Stimulated activated naive CD8-positive, alpha-beta T cell treated with anti-CD3 and anti-CD28 coated beads, Interleukin-15, amount 100 ng/mL, for 72 hours (primary cell): ENCODE data around the gene HACD3.
"Not testable (repeated sequence)": the region's sequence is repeated elsewhere in the genome, so short reads cannot be mapped to it uniquely, and the experiment has no call there.

Source experiments
- ATAC-seq: fragments of 150-1000 bp; cut with Tn5 transposase; 2 replicates; pipeline ENCODE4 v1.10.0; 2021; ENCODE audit warnings: mild to moderate bottlenecking, moderate library complexity
- DNase-seq, 2 donors: peaks; one replicate each; pipeline ENCODE4 v3.0.0; 2021 to 2022
- H3K27ac Mint-ChIP-seq, 2 donors: one replicate each; pipeline ENCODE4 v1.8.0; 2022; ENCODE audit warnings: mild to moderate bottlenecking in 2 of 2, mixed read lengths in 2 of 2, moderate library complexity in 2 of 2
- H3K27me3 Mint-ChIP-seq: one replicate; pipeline ENCODE4 v1.8.0; 2022; ENCODE audit warnings: mixed read lengths
- H3K4me1 Mint-ChIP-seq: one replicate; pipeline ENCODE4 v1.8.0; 2022; ENCODE audit warnings: mild to moderate bottlenecking, mixed read lengths
- H3K4me3 Mint-ChIP-seq, 2 donors: one replicate each; pipeline ENCODE4 v1.8.0; 2022; ENCODE audit warnings: mild to moderate bottlenecking in 2 of 2, mixed read lengths in 2 of 2, moderate library complexity in 1 of 2
- H3K9me3 Mint-ChIP-seq, 2 donors: one replicate each; pipeline ENCODE4 v1.8.0; 2022; ENCODE audit warnings: mixed read lengths in 2 of 2

Gene HACD3

GRCh38 chr15:65610871-65611718 is 80.8 kb downstream of the HACD3 start, which contains the start of gene INTS14:
INTS14 (minus strand) TSS chr15:65611131; CDS start chr15:65607380, 3,751 bp downstream.
- ATAC-seq, result peak; percentile 99
- Mint-ChIP-seq H3K9me3 (no peaks in the 10 kb centered on the region), H3K27ac (peak within 1 kb of the TSS; percentile 99)

GRCh38 chr15:65611888-65612615 is 81.8 kb downstream of the HACD3 start:
- no peak for ATAC-seq
- H3K27me3 Mint-ChIP-seq, result no peaks in the 10 kb centered on the region
- H3K4me3 Mint-ChIP-seq, result peak overlapping the region; percentile 94 to 98
- H3K4me1 Mint-ChIP-seq, result peaks cover 51% of the 10 kb centered on the region
- H3K27ac Mint-ChIP-seq, result peak overlapping the region; percentile 99
- no peaks in the 10 kb centered on the region for H3K9me3 Mint-ChIP-seq
- DNase-seq, result peak in 1 of 2 donors; percentile 15

More at GRCh38 chr15:65610871-65611718, 80.8 kb downstream of the HACD3 start, which contains the start of gene INTS14:
- Mint-ChIP-seq H3K4me1 (peaks cover 51% of the 10 kb centered on the region), H3K4me3 (peak within 1 kb of the TSS; percentile 94 to 98), H3K27me3 (no peaks in the 10 kb centered on the region)
- peak; percentile 93 to 95 for DNase-seq

- peaks cover 50% of the 10 kb centered on the region for H3K4me1 Mint-ChIP-seq
- ATAC-seq, result peak; percentile 36
- peak in 1 of 2 donors; percentile 20 for DNase-seq
- H3K9me3 Mint-ChIP-seq, result no peaks in the 10 kb centered on the region
- H3K4me3 Mint-ChIP-seq, result peak overlapping the region in 1 of 2 donors; percentile 98
- peak overlapping the region in 1 of 2 donors; percentile 74 for H3K27ac Mint-ChIP-seq
- no peaks in the 10 kb centered on the region for H3K27me3 Mint-ChIP-seq
These were observed 82.3 kb downstream of the HACD3 start for GRCh38 chr15:65612616-65612946.

- H3K4me3 Mint-ChIP-seq, result no peak overlapping the region
- no peaks in the 10 kb centered on the region for H3K27me3 Mint-ChIP-seq
- H3K9me3 Mint-ChIP-seq, result no peaks in the 10 kb centered on the region
These were observed 82.9 kb downstream of the HACD3 start for GRCh38 chr15:65612949-65613744.

GRCh38 chr15:65615887-65616286 is 85.6 kb downstream of the HACD3 start:
- not testable (repeated sequence) for H3K27me3 Mint-ChIP-seq, ATAC-seq, H3K9me3 Mint-ChIP-seq, H3K4me3 Mint-ChIP-seq, H3K27ac Mint-ChIP-seq, DNase-seq
- H3K4me1 Mint-ChIP-seq, result peaks cover 30% of the 10 kb centered on the region

More at GRCh38 chr15:65612949-65613744, 82.9 kb downstream of the HACD3 start:
- ATAC-seq (no peak), DNase-seq (no peak)
- Mint-ChIP-seq H3K4me1 (peaks cover 45% of the 10 kb centered on the region), H3K27ac (no peak overlapping the region)

GRCh38 chr15:65618560-65619109 is 88.4 kb downstream of the HACD3 start:
- H3K27me3 Mint-ChIP-seq, result no peaks in the 10 kb centered on the region
- H3K9me3 Mint-ChIP-seq, result no peaks in the 10 kb centered on the region
- DNase-seq (no peak), ATAC-seq (no peak)
- no peak overlapping the region for H3K4me3 Mint-ChIP-seq
- H3K4me1 Mint-ChIP-seq, result peaks cover 4% of the 10 kb centered on the region
- H3K27ac Mint-ChIP-seq, result peak overlapping the region in 1 of 2 donors; percentile 21

- Mint-ChIP-seq H3K27ac (no peak overlapping the region), H3K9me3 (no peaks in the 10 kb centered on the region), H3K4me1 (no peaks in the 10 kb centered on the region), H3K27me3 (no peaks in the 10 kb centered on the region), H3K4me3 (no peak overlapping the region)
- no peak for DNase-seq
- ATAC-seq, result no peak
These were observed 89.5 kb downstream of the HACD3 start for GRCh38 chr15:65619626-65620290.

GRCh38 chr15:65620833-65621232 is 90.6 kb downstream of the HACD3 start:
- ATAC-seq, result no peak
- no peaks in the 10 kb centered on the region for H3K4me1 Mint-ChIP-seq
- H3K4me3 Mint-ChIP-seq, result no peak overlapping the region
- no peaks in the 10 kb centered on the region for H3K9me3 Mint-ChIP-seq
- H3K27me3 Mint-ChIP-seq, result no peaks in the 10 kb centered on the region
- H3K27ac Mint-ChIP-seq, result no peak overlapping the region
- DNase-seq, result no peak

GRCh38 chr15:65621638-65622037 is 91.4 kb downstream of the HACD3 start, which contains the start of gene SLC24A1:
SLC24A1 (plus strand) TSS chr15:65621938; CDS start chr15:65624081, 2,143 bp downstream.
- Mint-ChIP-seq H3K27me3 (no peaks in the 10 kb centered on the region), H3K9me3 (no peaks in the 10 kb centered on the region), H3K27ac (no peak within 1 kb of the TSS), H3K4me3 (no peak within 1 kb of the TSS), H3K4me1 (no peaks in the 10 kb centered on the region)
- no peak for DNase-seq
- ATAC-seq, result no peak

GRCh38 chr15:65623103-65623502 is 92.8 kb downstream of the HACD3 start:
- H3K27me3 Mint-ChIP-seq, result no peaks in the 10 kb centered on the region
- DNase-seq, result no peak
- H3K9me3 Mint-ChIP-seq, result no peaks in the 10 kb centered on the region
- no peak overlapping the region for H3K4me3 Mint-ChIP-seq
- no peak for ATAC-seq
- H3K27ac Mint-ChIP-seq, result no peak overlapping the region
- no peaks in the 10 kb centered on the region for H3K4me1 Mint-ChIP-seq

GRCh38 chr15:65626856-65627255 is 96.6 kb downstream of the HACD3 start:
- Mint-ChIP-seq H3K9me3 (no peaks in the 10 kb centered on the region), H3K27me3 (no peaks in the 10 kb centered on the region), H3K27ac (peak overlapping the region in 1 of 2 donors; percentile 57), H3K4me1 (peaks cover 14% of the 10 kb centered on the region), H3K4me3 (no peak overlapping the region)
- ATAC-seq, result no peak
- no peak for DNase-seq
